ENCODE results near the gene MPV17. TPM values are rescaled to one million over a fixed set of nuclear protein-coding genes. Genes with fewer than 3 reads are reported as not detected.

Gene MPV17
- total RNA-seq, result 43.7 and 44.1 TPM in 2 replicates

GRCh38 chr2:27322766-27323595 is at the start of gene MPV17:
Gene MPV17 (minus strand): TSS chr2:27323097. CDS start chr2:27322517, 580 bp downstream.

DNA sequence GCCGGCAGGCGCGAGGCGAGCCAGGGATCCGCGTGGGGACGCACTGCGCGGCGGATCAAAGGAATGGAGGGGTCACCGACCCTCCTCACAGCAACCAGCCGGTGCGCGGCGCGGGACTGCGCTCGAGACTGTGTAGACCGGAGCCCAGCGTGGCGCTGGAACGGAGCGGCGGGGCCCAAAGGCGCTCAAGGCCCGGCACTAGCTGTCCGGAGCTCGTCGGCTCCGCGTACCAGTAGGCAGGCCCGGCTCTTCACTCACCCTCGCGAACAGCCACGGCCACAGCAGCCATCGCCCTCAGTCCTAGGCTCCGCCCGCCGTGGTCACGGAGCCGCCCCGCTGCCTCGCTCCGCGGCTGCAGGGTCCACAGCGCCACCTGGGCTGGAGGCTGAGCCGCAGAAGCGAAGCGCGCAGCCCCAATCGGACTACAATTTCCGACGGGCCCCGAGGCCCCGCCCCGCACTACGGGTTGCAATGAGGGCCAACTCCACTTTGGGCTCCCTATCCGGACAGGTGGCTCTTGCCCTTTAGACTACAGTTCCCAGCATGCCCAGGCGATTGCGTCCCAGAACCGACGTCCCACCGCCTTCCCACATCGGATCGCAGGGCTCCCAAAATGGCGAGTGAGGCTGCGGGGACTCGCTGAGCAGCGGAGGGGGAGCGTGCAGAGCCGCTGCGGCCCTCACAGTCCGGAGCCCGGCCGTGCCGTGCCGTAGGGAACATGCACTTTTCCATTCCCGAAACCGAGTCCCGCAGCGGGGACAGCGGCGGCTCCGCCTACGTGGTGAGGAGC is 47.3 kb upstream of the MPV17 start, which contains the start of the genes EIF2B4 and SNX17:
EIF2B4 (minus strand) TSS at position 313 of the 790 bp plus-strand sequence; CDS start at position 289, 24 bp downstream.
SNX17 (plus strand) TSS at position 591 of the 790 bp plus-strand sequence; CDS start at position 719, 128 bp downstream.

DNA sequence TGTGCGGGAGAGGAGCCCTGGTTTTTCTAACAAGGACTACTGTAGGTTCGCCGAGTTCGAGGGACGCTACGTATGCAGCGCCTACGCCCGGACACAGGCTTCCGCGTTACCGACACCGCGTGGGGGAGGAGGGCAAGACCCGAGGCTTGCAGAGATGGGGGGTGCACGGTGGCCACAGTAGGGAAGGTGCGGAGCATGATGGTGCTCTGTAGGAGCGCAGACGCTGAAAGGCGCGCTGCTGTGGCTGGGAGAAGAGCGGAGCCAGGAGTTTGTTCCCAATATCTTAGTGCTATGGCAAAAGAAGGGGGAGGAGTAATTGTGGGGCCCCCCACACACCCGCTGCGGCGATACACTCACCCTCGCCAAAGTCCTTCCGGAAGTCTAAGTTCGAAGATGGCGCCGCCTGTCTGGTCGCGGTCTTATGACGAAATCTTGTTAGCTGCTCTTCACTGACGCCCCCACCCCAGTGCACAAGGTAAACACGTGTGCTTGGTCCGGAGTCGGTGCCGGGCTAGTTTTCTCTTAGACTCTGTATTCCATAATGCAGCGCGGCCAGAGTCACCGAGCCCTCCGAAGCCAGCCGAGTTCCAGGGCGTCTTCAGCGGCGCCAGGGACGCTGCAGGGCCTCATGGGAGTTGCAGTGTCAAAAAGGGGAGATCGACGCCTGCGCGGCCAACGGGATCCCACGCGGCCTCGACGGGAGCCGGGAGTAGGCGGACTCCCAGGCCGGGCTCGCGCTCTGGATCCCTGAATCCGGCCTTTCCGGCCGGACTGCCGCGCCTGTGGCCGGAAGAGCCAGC is 33.7 kb upstream of the MPV17 start, which contains the start of gene GTF3C2:
GTF3C2 (minus strand) TSS at position 383 of the 800 bp plus-strand sequence. CDS start 13,210 bp downstream, outside the sequence.

DNA sequence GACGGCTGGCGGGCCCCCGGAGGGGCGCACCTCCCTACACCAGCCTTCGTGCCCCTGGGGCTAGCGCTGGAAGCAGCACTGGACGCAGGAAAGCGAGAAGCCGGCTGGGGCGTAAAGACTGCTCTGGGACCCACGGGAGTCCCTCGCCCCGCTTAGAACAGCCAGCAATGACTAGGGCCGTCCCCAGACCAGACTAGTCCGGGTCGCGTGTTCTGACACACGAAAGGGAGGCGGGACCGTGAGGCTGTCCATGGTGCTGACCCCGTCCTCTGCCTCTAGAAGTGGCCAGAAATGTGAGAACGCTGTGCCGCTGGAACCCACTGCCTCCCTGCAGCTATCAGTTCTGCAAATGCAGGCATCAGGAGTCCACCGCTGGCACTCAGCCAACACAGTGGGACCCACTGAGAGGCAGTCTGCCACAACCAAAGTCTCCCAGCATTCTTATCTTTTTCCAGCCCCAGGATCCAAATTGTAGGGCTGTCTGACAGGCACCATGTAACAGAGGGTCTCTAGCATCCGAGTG is 14.5 kb downstream of the MPV17 start, which contains the start of gene UCN:
UCN (minus strand) TSS at position 87 of the 523 bp plus-strand sequence. CDS start 550 bp downstream, outside the sequence.

GRCh38 chr2:27281855-27282559 is 40.9 kb downstream of the MPV17 start, which contains the start of gene TRIM54:
Gene TRIM54 (plus strand): TSS chr2:27282429. CDS start chr2:27282732, 303 bp downstream.

GRCh38 chr2:27275211-27276150 is 47.4 kb downstream of the MPV17 start, which contains the start of gene DNAJC5G:
Gene DNAJC5G (plus strand): TSS chr2:27275433. CDS start chr2:27276729, 1,296 bp downstream.

GRCh38 chr2:27262379-27263286 is 60.3 kb downstream of the MPV17 start, which contains the start of gene SLC30A3:
Gene SLC30A3 (minus strand): TSS chr2:27263047. CDS start chr2:27262906, 141 bp downstream.

Other genes with a start within 250 kb of the MPV17 start
- 0.34 and 0.36 TPM in 2 replicates for gene EMILIN1, start 244.5 kb downstream of the MPV17 start, total RNA-seq
- gene KHK, start 236.3 kb downstream of the MPV17 start, total RNA-seq, result 0.34 and 0.78 TPM in 2 replicates
- 1.0 and 1.8 TPM in 2 replicates for gene CGREF1, start 204.0 kb downstream of the MPV17 start, total RNA-seq
- not detected in 2 replicates for gene ABHD1, start 199.3 kb downstream of the MPV17 start, total RNA-seq
- gene PREB, start 188.5 kb downstream of the MPV17 start, total RNA-seq, result 39.4 and 82.7 TPM in 2 replicates
- gene PRR30, start 183.7 kb downstream of the MPV17 start, total RNA-seq, result not detected in 2 replicates
- under 0.01 TPM in 1 of 2 replicates, not detected in the other for gene TCF23, start 174.1 kb downstream of the MPV17 start, total RNA-seq
- gene ATRAID, start 111.1 kb downstream of the MPV17 start, total RNA-seq, result 122 and 193 TPM in 2 replicates
- 22.9 and 34.7 TPM in 2 replicates for gene SLC5A6, start 110.8 kb downstream of the MPV17 start, total RNA-seq
- 34.9 and 61.9 TPM in 2 replicates for gene CAD, start 105.7 kb downstream of the MPV17 start, total RNA-seq
- gene SLC30A3, start 60.0 kb downstream of the MPV17 start, total RNA-seq, result not detected in 2 replicates
- not detected in 2 replicates for gene DNAJC5G, start 47.7 kb downstream of the MPV17 start, total RNA-seq
- not detected in 2 replicates for gene TRIM54, start 40.7 kb downstream of the MPV17 start, total RNA-seq
- gene UCN, start 14.7 kb downstream of the MPV17 start, total RNA-seq, result 1.0 and 1.1 TPM in 2 replicates
- 26.0 and 33.6 TPM in 2 replicates for gene GTF3C2, start 33.7 kb upstream of the MPV17 start, total RNA-seq
- gene EIF2B4, start 47.2 kb upstream of the MPV17 start, total RNA-seq, result 28.6 and 32.8 TPM in 2 replicates
- gene SNX17, start 47.5 kb upstream of the MPV17 start, total RNA-seq, result 79.7 and 108 TPM in 2 replicates
- 11.9 and 12.6 TPM in 2 replicates for gene ZNF513, start 57.6 kb upstream of the MPV17 start, total RNA-seq
- 115 and 118 TPM in 2 replicates for gene PPM1G, start 86.5 kb upstream of the MPV17 start, total RNA-seq
- gene NRBP1, start 105.5 kb upstream of the MPV17 start, total RNA-seq, result 103 and 125 TPM in 2 replicates
- gene KRTCAP3, start 119.3 kb upstream of the MPV17 start, total RNA-seq, result 13.3 and 13.9 TPM in 2 replicates
- 5.1 and 11.4 TPM in 2 replicates for gene IFT172, start 166.6 kb upstream of the MPV17 start, total RNA-seq
- gene FNDC4, start 172.1 kb upstream of the MPV17 start, total RNA-seq, result 2.8 and 6.8 TPM in 2 replicates
- under 0.01 TPM in 1 of 2 replicates, not detected in the other for gene GCKR, start 173.7 kb upstream of the MPV17 start, total RNA-seq

Measured in nasal cavity respiratory epithelium epithelial cell of viscerocranial mucosa (primary cell).